Adipocyte (in vitro differentiated cells): ENCODE data around the gene USP6NL.
"Not testable (repeated sequence)": the region's sequence is repeated elsewhere in the genome, so short reads cannot be mapped to it uniquely, and the experiment has no call there.

Experiments
- DNase-seq: peaks from one replicate; pipeline ENCODE4 v3.0.0-alpha.2; 2015; ENCODE audit warnings: low read depth
- H3K27me3 ChIP-seq: replicated peaks from 2 replicates; pipeline ENCODE4 v1.7.0; 2013; ENCODE audit warnings: mild to moderate bottlenecking, low read length, moderate library complexity; ENCODE audit not compliant: control insufficient read depth, insufficient read depth
- H3K36me3 ChIP-seq: 2 replicates; pipeline ENCODE4 v1.7.0; 2013; ENCODE audit warnings: low read length, mild to moderate bottlenecking, moderate library complexity; ENCODE audit not compliant: control insufficient read depth, insufficient read depth, severe bottlenecking
- H3K4me1 ChIP-seq: 2 replicates; pipeline ENCODE4 v1.7.0; 2013; ENCODE audit warnings: mild to moderate bottlenecking, low read length, moderate library complexity; ENCODE audit not compliant: control insufficient read depth, insufficient read depth
- H3K4me3 ChIP-seq: 2 replicates; pipeline ENCODE4 v1.7.0; 2013; ENCODE audit warnings: mild to moderate bottlenecking, low read length, moderate library complexity
- H3K9ac ChIP-seq: 2 replicates; pipeline ENCODE4 v1.7.0; 2013; ENCODE audit warnings: mild to moderate bottlenecking, low read length, moderate library complexity
- H3K9me3 ChIP-seq: 2 replicates; pipeline ENCODE4 v1.7.0; 2013; ENCODE audit warnings: mild to moderate bottlenecking, low read length, moderate library complexity; ENCODE audit not compliant: control insufficient read depth

Gene USP6NL

DNA sequence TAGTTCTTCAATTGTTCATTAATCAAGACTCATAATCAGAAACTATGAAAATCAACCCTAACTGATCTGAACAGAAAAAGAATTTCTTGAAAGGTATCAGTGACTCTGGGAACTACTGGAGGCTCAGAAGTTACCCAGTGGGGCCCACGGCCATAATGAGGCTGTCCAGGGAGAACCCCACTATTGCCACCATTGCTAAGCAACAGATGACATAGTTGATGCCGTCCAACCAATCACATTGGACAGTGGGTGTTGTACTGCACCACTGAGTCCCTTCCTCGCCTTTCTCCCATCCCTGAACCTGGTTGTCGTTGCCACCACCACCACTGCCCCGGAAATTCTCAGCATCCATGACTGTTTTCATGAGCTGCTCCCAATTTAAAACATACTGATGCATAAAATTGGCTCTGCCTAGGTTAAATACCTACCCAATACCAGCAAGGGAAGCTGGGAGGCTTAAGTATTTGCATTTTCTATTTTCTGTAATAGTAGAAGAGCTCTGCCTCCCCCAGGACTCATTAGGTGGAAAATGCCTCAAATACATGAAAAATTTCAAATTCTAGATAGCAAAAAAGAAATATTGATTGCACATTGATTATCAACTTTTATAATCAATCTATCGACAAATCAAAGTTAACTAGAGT is 26.7 kb upstream of the USP6NL start:
- Histone ChIP-seq H3K9me3 (no peaks in the 10 kb centered on the region), H3K4me3 (no peak overlapping the region), H3K9ac (no peak overlapping the region), H3K36me3 (no peaks in the 10 kb centered on the region), H3K4me1 (peaks cover 18% of the 10 kb centered on the region), H3K27me3 (peaks cover 5% of the 10 kb centered on the region)
- no peak for DNase-seq

DNA sequence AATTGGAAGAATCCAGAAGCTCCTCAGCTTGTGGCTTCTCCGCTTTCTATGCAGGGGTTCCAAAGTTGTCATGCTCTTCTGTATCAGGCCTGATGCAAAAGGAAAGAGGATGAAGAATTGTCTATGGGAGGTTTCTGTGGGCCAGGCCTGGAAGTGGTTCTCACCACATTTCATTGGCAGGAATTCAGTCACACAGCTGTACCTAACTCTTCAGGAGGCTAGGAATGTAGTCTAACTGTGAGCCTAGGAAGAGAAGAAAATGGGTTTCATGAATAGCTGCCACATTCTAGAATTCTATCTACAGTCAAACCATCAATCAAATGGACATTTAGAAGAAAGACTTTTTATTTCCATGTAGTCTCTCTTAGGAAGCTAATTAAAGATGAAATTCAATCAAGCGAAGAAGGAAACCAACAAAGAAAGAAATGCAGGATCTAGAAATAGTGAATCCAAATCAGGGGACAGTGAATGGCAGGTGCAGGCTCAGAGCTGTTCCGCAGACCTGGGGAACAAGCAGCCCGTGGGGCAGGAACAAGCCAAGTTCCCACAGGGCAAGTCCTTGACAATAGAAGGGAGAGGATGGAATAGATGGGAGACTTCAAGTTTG is 25.4 kb upstream of the USP6NL start:
- no peaks in the 10 kb centered on the region for H3K9me3 ChIP-seq
- H3K4me3 ChIP-seq: no peak overlapping the region
- H3K27me3 ChIP-seq: no peaks in the 10 kb centered on the region
- DNase-seq: no peak
- H3K4me1 ChIP-seq: peaks cover 18% of the 10 kb centered on the region
- H3K36me3 ChIP-seq: no peaks in the 10 kb centered on the region
- no peak overlapping the region for H3K9ac ChIP-seq

DNA sequence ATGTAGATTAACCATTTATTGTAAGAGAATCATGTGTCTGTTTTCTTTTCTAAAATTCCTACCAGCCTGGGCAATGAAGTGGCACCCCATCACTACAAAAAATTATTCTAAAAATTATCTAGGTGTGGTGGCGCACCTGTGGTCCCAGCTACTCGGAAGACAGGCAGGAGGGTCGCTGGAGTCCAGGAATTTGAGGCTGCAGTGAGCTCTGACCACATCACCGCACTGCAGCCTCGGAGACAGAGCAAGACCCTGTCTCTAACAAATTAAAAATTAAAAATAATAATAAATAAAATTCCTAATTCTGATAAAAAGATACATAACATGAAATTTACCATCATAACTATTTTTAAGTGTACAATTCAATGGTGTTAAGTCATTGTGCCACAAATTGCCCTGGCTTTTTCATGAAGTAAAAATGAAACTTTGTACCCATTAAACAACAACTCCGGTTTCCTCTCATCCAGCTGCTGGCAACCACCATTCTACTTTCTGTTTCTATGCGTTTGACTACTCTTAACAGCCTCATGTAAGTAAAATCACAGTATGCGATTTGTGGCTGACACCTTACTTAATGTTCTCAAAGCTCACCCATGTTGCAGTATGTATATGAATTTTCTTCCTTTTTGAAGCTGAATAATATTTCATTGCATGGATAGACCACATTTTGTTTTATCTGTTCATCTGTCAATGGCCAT is 20.6 kb upstream of the USP6NL start:
- H3K36me3 ChIP-seq: no peaks in the 10 kb centered on the region
- peaks cover 13% of the 10 kb centered on the region for H3K4me1 ChIP-seq
- no peaks in the 10 kb centered on the region for H3K9me3 ChIP-seq
- no peak for DNase-seq
- H3K4me3 ChIP-seq: no peak overlapping the region
- no peaks in the 10 kb centered on the region for H3K27me3 ChIP-seq
- H3K9ac ChIP-seq: no peak overlapping the region

DNA sequence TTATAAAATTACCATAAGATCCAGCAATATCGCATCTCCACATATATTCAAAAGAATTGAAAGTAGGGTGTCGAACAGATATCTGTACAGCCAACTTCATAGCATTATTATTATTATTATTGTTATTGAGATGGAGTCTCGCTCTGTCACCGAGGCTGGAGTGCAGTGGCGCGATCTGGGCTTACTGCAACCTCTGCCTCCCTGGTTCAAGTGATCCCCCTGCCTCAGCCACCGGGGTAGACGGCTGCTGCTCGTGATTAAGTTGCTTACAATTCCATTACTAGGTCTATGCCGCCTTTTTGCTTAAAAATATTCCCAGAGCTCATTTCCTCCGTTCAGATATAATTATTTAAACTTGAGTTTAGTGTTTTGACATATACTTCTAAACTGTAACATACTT is 19.8 kb upstream of the USP6NL start:
- Histone ChIP-seq H3K4me3 (no peak overlapping the region), H3K4me1 (peaks cover 8% of the 10 kb centered on the region), H3K9ac (no peak overlapping the region), H3K36me3 (no peaks in the 10 kb centered on the region), H3K9me3 (no peaks in the 10 kb centered on the region), H3K27me3 (no peaks in the 10 kb centered on the region)
- DNase-seq: no peak

DNA sequence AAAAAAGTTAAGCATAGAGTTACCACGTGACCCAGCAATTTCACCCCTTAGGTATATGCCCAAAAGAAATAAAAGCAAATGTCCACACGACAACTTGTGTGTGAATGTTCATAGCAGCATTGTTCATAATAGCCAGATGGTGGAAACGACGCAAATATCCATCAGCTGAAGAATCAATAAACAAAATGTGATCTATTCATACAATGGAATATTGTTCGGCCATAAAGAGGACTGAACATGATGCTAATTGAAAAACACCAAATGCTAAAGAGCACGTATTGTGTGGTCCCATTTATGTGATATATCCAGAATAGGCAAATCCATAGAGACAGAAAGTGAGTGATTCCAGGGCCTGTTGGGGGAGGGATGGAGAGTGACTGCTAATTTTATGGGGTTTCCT is 18.3 kb upstream of the USP6NL start:
- H3K27me3 ChIP-seq: peaks cover 8% of the 10 kb centered on the region
- no peak overlapping the region for H3K4me3 ChIP-seq
- no peak overlapping the region for H3K9ac ChIP-seq
- no peak for DNase-seq
- H3K9me3 ChIP-seq: no peaks in the 10 kb centered on the region
- no peaks in the 10 kb centered on the region for H3K36me3 ChIP-seq
- H3K4me1 ChIP-seq: no peaks in the 10 kb centered on the region

DNA sequence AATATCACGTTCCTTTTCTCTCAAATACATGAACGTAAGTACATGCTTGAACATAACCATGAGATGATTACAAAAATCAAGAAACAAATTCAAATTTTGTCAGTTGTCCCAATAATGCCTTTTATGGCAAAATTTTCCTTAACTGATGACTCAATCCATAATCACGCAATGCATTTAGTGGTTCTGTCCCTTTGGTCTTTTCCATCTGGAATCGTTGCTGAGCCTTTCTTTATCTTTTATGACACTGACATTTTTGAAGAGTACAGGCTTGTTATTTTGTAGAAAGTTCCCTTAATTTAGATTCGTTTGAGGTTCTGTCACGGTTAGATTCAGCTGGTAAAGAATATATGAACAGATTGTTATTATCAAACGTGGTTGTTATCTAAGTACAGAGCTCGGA is 16.5 kb upstream of the USP6NL start:
- not testable (repeated sequence) for DNase-seq, H3K9me3 ChIP-seq, H3K36me3 ChIP-seq, H3K4me3 ChIP-seq, H3K4me1 ChIP-seq, H3K9ac ChIP-seq
- peaks cover 13% of the 10 kb centered on the region for H3K27me3 ChIP-seq

DNA sequence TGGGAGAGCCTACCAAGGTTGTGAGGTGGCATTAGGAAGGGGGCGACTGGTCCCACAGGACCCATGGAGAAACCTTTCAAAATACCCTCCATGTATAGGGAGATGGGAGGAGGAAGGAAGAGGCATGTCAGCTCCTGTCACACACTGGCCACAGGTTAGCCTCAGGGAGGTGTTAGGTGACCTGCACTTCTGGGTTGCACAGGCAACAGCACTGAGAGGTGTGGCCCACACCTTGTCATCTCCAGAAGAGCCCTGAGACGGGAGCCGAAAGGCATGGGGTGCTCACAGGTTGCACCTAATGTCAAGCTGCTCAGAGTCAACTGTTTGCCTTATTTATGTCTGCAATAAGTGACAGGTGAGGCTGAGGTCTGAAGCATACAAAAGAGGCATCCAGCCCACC is 14.6 kb upstream of the USP6NL start:
- peaks cover 13% of the 10 kb centered on the region for H3K27me3 ChIP-seq
- H3K9ac ChIP-seq: no peak overlapping the region
- no peaks in the 10 kb centered on the region for H3K36me3 ChIP-seq

DNA sequence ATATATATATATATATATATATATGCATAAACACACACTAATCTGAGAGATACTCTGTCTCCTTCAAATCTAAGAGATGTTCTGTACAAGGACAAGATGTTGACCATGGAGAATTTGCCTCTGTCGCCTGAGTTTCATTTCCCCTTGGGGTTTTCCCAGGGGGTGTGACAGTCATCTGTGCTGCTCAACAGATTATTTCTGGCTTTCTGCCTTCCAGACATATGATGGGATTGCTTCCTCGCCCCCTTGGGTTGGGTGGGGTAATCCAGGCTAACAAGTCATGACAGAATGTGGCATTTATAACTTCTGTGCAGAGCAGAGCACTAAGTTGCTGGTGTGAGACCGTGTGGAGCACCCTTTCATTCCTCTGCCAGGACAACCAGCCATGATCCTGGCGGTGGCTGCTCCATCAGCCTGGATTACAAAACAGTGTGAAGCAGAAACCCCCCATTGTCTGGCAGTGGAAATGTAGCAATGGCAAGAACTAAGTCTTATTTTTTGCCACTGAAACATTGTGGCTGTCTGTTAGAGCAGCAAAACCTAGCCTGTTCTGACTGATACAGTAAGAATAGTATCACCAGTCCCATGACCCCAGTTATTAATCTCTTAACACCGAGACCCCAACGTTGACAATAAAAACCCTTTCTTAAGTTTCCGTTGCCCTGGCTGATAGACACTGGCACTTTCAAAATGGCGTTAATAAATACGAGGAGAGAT is 13.7 kb upstream of the USP6NL start:
- H3K9ac ChIP-seq: no peak overlapping the region
- no peak overlapping the region for H3K4me3 ChIP-seq
- DNase-seq: no peak

More for the DNA sequence above, 14.6 kb upstream of the USP6NL start:
- Histone ChIP-seq H3K4me1 (no peaks in the 10 kb centered on the region), H3K4me3 (no peak overlapping the region), H3K9me3 (no peaks in the 10 kb centered on the region)
- no peak for DNase-seq

DNA sequence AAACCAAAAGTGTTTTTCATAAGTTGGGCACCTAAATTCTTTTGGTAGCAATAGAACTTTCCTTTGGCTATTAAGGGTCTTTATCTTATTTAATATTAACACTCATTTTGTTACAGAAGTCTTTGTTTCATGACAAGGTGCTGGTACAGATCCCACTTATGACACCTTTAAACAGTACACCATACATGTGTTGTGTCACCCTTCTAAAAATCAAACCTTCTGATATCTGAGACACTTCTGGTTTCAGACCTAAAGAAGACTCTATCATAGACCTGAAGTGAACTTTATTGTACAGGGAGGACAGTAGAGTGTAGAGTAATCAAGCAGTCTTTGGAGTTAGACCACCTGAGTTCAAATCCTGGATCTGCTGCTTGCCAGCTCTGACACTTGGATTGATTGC is 5.8 kb upstream of the USP6NL start:
- H3K4me3 ChIP-seq: no peak overlapping the region
- H3K36me3 ChIP-seq: no peaks in the 10 kb centered on the region

More for the DNA sequence above, 13.7 kb upstream of the USP6NL start:
- Histone ChIP-seq H3K9me3 (no peaks in the 10 kb centered on the region), H3K36me3 (no peaks in the 10 kb centered on the region), H3K4me1 (no peaks in the 10 kb centered on the region), H3K27me3 (peaks cover 13% of the 10 kb centered on the region)

DNA sequence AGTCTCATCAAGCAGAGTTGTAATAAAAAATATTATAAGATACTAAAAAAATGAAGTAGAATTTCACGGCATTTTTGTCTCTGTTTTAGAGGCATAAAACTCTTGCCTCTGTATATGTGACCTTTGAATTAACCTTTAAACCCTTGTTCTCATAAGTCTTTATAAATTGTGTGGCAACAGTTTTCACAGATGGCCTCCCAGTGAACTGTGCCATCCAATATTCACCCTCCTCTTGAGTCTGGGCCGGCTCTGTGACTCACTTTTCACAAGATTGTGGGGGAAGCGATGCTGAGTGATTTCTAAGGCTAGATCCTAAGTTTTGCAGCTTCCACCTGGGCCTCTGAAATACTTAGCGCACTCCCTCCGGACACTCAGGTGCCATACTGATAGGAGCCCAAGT is 4.6 kb upstream of the USP6NL start:
- peak; percentile 8 for DNase-seq
- peaks cover 10% of the 10 kb centered on the region for H3K4me1 ChIP-seq

More for the DNA sequence above, 5.8 kb upstream of the USP6NL start:
- no peak for DNase-seq
- Histone ChIP-seq H3K4me1 (peaks cover 6% of the 10 kb centered on the region), H3K9me3 (no peaks in the 10 kb centered on the region), H3K27me3 (no peaks in the 10 kb centered on the region), H3K9ac (no peak overlapping the region)

DNA sequence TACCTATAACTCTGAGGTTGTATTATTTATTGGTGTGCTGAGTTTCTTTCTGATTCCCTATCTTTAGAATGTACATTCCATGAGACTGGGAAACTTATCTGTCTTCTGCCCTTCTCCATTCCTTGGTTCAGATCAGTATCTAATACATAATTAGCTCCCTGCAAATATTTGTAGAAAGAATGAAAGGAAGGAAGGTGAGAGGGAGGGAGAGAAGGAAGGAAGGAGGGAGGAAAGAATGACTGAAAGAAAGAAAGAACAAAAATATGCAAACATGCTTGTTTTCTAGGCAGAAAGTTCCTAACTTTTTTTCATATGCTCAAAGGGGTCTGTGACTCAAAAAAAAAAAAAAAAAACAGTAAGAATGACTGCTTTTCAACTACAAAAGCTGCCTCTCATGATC is 3.9 kb upstream of the USP6NL start:
- DNase-seq: no peak
- Histone ChIP-seq H3K9me3 (no peaks in the 10 kb centered on the region), H3K36me3 (no peaks in the 10 kb centered on the region), H3K4me3 (no peak overlapping the region), H3K4me1 (peaks cover 12% of the 10 kb centered on the region), H3K27me3 (no peaks in the 10 kb centered on the region), H3K9ac (no peak overlapping the region)

More for the DNA sequence above, 4.6 kb upstream of the USP6NL start:
- Histone ChIP-seq H3K9ac (no peak overlapping the region), H3K36me3 (no peaks in the 10 kb centered on the region), H3K4me3 (no peak overlapping the region), H3K9me3 (no peaks in the 10 kb centered on the region), H3K27me3 (no peaks in the 10 kb centered on the region)
